ENCODE measurements around the gene NIPBL.
"Not testable (repeated sequence)": the region's sequence is repeated elsewhere in the genome, so short reads cannot be mapped to it uniquely, and the experiment has no call there.

NIPBL gene

GRCh38 chr5:36877667-36878391 lies 1.3 kb downstream of the NIPBL start:
- DNase-seq (ENCODE audit: low spot score): peak; percentile 37

- peak; percentile 55 for DNase-seq (ENCODE audit: low spot score)
These were observed 2.0 kb downstream of the NIPBL start for GRCh38 chr5:36878392-36879082.

GRCh38 chr5:36879274-36880033 lies 2.9 kb downstream of the NIPBL start:
- no peak for DNase-seq (ENCODE audit: low spot score)

- DNase-seq (ENCODE audit: low spot score): no peak
These were observed 4.2 kb downstream of the NIPBL start for GRCh38 chr5:36880761-36881160.

- DNase-seq (ENCODE audit: low spot score): no peak
These were observed 4.7 kb downstream of the NIPBL start for GRCh38 chr5:36881304-36881703.

- DNase-seq (ENCODE audit: low spot score): no peak
These were observed 5.2 kb downstream of the NIPBL start for GRCh38 chr5:36881807-36882206.

- no peak for DNase-seq (ENCODE audit: low spot score)
These were observed 5.7 kb downstream of the NIPBL start for GRCh38 chr5:36882250-36882649.

- DNase-seq (ENCODE audit: low spot score): no peak
These were observed 7.4 kb downstream of the NIPBL start for GRCh38 chr5:36883894-36884462.

GRCh38 chr5:36885149-36885548 lies 8.6 kb downstream of the NIPBL start:
- no peak for DNase-seq (ENCODE audit: low spot score)

GRCh38 chr5:36885566-36886485 lies 9.3 kb downstream of the NIPBL start:
- no peak for DNase-seq (ENCODE audit: low spot score)

GRCh38 chr5:36886791-36887190 lies 10.2 kb downstream of the NIPBL start:
- no peak for DNase-seq (ENCODE audit: low spot score)

GRCh38 chr5:36887532-36887931 lies 11.0 kb downstream of the NIPBL start:
- no peak for DNase-seq (ENCODE audit: low spot score)

GRCh38 chr5:36888303-36888702 lies 11.7 kb downstream of the NIPBL start:
- DNase-seq (ENCODE audit: low spot score): no peak

- DNase-seq (ENCODE audit: low spot score): no peak
These were observed 12.7 kb downstream of the NIPBL start for GRCh38 chr5:36889264-36889663.

- DNase-seq (ENCODE audit: low spot score): no peak
These were observed 14.7 kb downstream of the NIPBL start for GRCh38 chr5:36891266-36891665.

- DNase-seq (ENCODE audit: low spot score): not testable (repeated sequence)
These were observed 15.7 kb downstream of the NIPBL start for GRCh38 chr5:36892085-36892830.

- no peak for DNase-seq (ENCODE audit: low spot score)
These were observed 18.4 kb downstream of the NIPBL start for GRCh38 chr5:36894954-36895353.

GRCh38 chr5:36896476-36896875 lies 19.9 kb downstream of the NIPBL start:
- DNase-seq (ENCODE audit: low spot score): no peak

GRCh38 chr5:36897616-36898015 lies 21.0 kb downstream of the NIPBL start:
- DNase-seq (ENCODE audit: low spot score): no peak

GRCh38 chr5:36899860-36900259 lies 23.3 kb downstream of the NIPBL start:
- no peak for DNase-seq (ENCODE audit: low spot score)

- no peak for DNase-seq (ENCODE audit: low spot score)
These were observed 23.7 kb downstream of the NIPBL start for GRCh38 chr5:36900283-36900682.

Measured in HuH-7.5 (cell line).